K562 (cell line): ENCODE data around the gene PRR36. TPM values are rescaled to one million over a fixed set of nuclear protein-coding genes. Genes with fewer than 3 reads are reported as not detected.
A peak's percentile ranks its signal among the peaks of the same experiment; 100 is the strongest.

Source experiments
- ATAC-seq: fragments of 200-7000 bp; cut with Tn5 transposase; 3 replicates; pipeline ENCODE4 v1.9.1; 2020; ENCODE audit warnings: moderate library complexity
- BruUV-seq: library from RNA; stranded (reverse); fragments of 400-500 nt; replicated peaks from 2 replicates; lab custom pipeline; 2021; lab: Mats Ljungman, UMichigan
- CTCF ChIA-PET: fragments of 300-600 bp; formaldehyde crosslinking; extraction: SDS; loops from one replicate; lab custom pipeline; 2021; ENCODE audit warnings: low intra/inter-chr PET ratio; lab: Yijun Ruan, JAX
- POLR2A ChIA-PET: fragments of 300-600, 350-650 bp; sonication (Branson Sonifier 250); formaldehyde crosslinking; extraction: SDS; loops from one replicate; lab custom pipeline; 2021; ENCODE audit warnings: antibody characterized with exemption, inconsistent platforms; lab: Yijun Ruan, JAX
- DNase-seq, 4 experiments: peaks; one replicate each; pipeline versions ENCODE4 v3.0.0 to v3.0.0-alpha.2; 2011 to 2018; ENCODE audit warnings: low spot score in 3 of 4, mixed read lengths in 3 of 4; ENCODE audit errors: extremely low read depth in 1 of 4
- FAIRE-seq: peaks from 2 replicates; lab custom pipeline; 2011; peaks lifted over from hg19 to GRCh38; lab: Jason Lieb, UNC
- H2AFZ ChIP-seq: 2 replicates; pipeline ENCODE4 v1.6.0; 2011; ENCODE audit warnings: low read depth, low read length, control low read depth, inconsistent platforms
- H3K27ac ChIP-seq: fragments of 200-600 bp; 3 replicates; pipeline ENCODE4 v1.8.0; 2011; ENCODE audit warnings: low read depth, mild to moderate bottlenecking, control low read depth, inconsistent platforms, low read length, moderate library complexity, mixed read lengths; ENCODE audit errors: extremely low read depth
- H3K27me3 ChIP-seq, 2 experiments: fragments of 300-600 bp in 1 of 2; 2 replicates in 1 of 2; 3 replicates in 1 of 2; pipeline versions ENCODE4 v1.6.0 to v1.8.0; 2011; ENCODE audit warnings: inconsistent platforms in 2 of 2, low read length in 2 of 2, mild to moderate bottlenecking in 1 of 2, mixed read lengths in 1 of 2, moderate library complexity in 1 of 2; ENCODE audit not compliant: control insufficient read depth in 2 of 2, insufficient read depth in 2 of 2
- H3K36me3 ChIP-seq: fragments of 300-600 bp; 3 replicates; pipeline ENCODE4 v1.8.0; 2011; ENCODE audit warnings: mild to moderate bottlenecking, low read length, inconsistent platforms; ENCODE audit not compliant: control insufficient read depth, insufficient read depth
- H3K4me1 ChIP-seq, 2 experiments: fragments of 200-600 bp in 1 of 2; replicated peaks in 1 of 2; 2 replicates in 1 of 2; 3 replicates in 1 of 2; pipeline versions ENCODE4 v1.5.1 to v1.8.0; 2011; ENCODE audit warnings: inconsistent platforms in 2 of 2, low read length in 2 of 2, mild to moderate bottlenecking in 1 of 2, mixed read lengths in 1 of 2, moderate library complexity in 1 of 2; ENCODE audit not compliant: control insufficient read depth in 2 of 2, insufficient read depth in 2 of 2
- H3K4me2 ChIP-seq: 2 replicates; pipeline ENCODE4 v1.6.1; 2011; ENCODE audit warnings: low read length, control low read depth, inconsistent platforms, mixed read lengths; ENCODE audit not compliant: insufficient read depth
- H3K4me3 ChIP-seq: fragments of 200-600 bp; sonication (generic), shearing (Covaris generic); 2 replicates; pipeline ENCODE4 v1.5.1; 2016; ENCODE audit warnings: control low read depth, inconsistent platforms
- H3K79me2 ChIP-seq: fragments of 200-600 bp; 3 replicates; pipeline ENCODE4 v1.8.0; 2011; ENCODE audit warnings: low read length, inconsistent platforms; ENCODE audit not compliant: control insufficient read depth, insufficient read depth
- H3K9ac ChIP-seq, 2 experiments: 2 replicates each; pipeline versions ENCODE4 v1.6.0 to v1.6.1; 2011; ENCODE audit warnings: low read depth in 2 of 2, low read length in 2 of 2, control low read depth in 1 of 2, inconsistent platforms in 1 of 2, mild to moderate bottlenecking in 1 of 2, mixed read lengths in 1 of 2; ENCODE audit not compliant: insufficient read depth in 1 of 2
- H3K9me1 ChIP-seq: one replicate; pipeline ENCODE4 v1.6.0; 2011; ENCODE audit warnings: inconsistent platforms, mild to moderate bottlenecking, low read length, moderate library complexity; ENCODE audit not compliant: control insufficient read depth, insufficient read depth
- H3K9me3 ChIP-seq: replicated peaks from 2 replicates; pipeline ENCODE4 v1.5.1; 2011; ENCODE audit warnings: low read depth, low read length, inconsistent platforms; ENCODE audit not compliant: control insufficient read depth, insufficient read depth
- H4K20me1 ChIP-seq: replicated peaks from 2 replicates; pipeline ENCODE4 v1.6.1; 2011; ENCODE audit warnings: low read length, inconsistent platforms, mixed read lengths; ENCODE audit not compliant: control insufficient read depth, insufficient read depth
- FIP1L1 ChIP-seq: fragments of 200-400 bp; formaldehyde crosslinking; IDR thresholded peaks from 2 replicates; pipeline ENCODE4 v1.6.1; 2018; ENCODE audit warnings: mild to moderate bottlenecking, low read depth, low read length; ENCODE audit not compliant: poor library complexity, severe bottlenecking
- KDM1A ChIP-seq, 2 experiments: fragments of 450-650 bp; IDR thresholded peaks; 2 replicates each; pipeline ENCODE4 v1.6.1; 2016; ENCODE audit warnings: mild to moderate bottlenecking in 2 of 2
- LARP7 ChIP-seq: fragments of 450-650 bp; IDR thresholded peaks from 2 replicates; pipeline ENCODE4 v1.6.1; 2016
- PTBP1 ChIP-seq: fragments of 200-400 bp; formaldehyde crosslinking; IDR thresholded peaks from 2 replicates; pipeline ENCODE4 v1.6.1; 2017; ENCODE audit warnings: low read depth, low read length
- PURB ChIP-seq: sonication (generic); formaldehyde crosslinking; IDR thresholded peaks from 2 replicates; pipeline ENCODE4 v1.9.0; 2021; ENCODE audit warnings: low read depth, mild to moderate bottlenecking, missing genetic modification reagents
- WGBS: fragments of 100-300 bp; shearing (Covaris generic); methylation state at CpG from one replicate; pipeline ENCODE4 v1.1.6; 2016; ENCODE audit warnings: low coverage, mixed read lengths; ENCODE audit not compliant: insufficient coverage; ENCODE audit errors: missing lambda C conversion rate; 5-methylcytosine and 5-hydroxymethylcytosine counted together
- in situ Hi-C: fragments of 300-500 bp; cut with MboI; formaldehyde crosslinking; loops from 4 replicates; pipeline ENCODE4 v1.15.0; 2018; ENCODE audit warnings: inconsistent platforms, mixed read lengths
- intact Hi-C: fragments of 100-400 bp; cut with micrococcal nuclease; formaldehyde crosslinking; loops from 2 replicates; pipeline ENCODE4 v1.14.2; 2022
- polyA plus RNA-seq, 8 experiments: library from polyadenylated mRNA; depleted of rRNA in 4 of 8; stranded (reverse) in 5 of 8; unstranded in 3 of 8; fragments of >200 nt; fragmentation: Nextera tagmentation in 2 of 8; fragmentation: Illumina TruSeq in 1 of 8; extraction: Ambion mirVana in 2 of 8; extraction: Trizol in 1 of 8; gene quantifications; 2 replicates each; pipeline versions ENCODE4 v1.2.1 to v1.2.3, GENCODE V29; 2011 to 2014; ENCODE audit warnings: inconsistent platforms in 1 of 8, missing spikeins in 1 of 8
- total RNA-seq, 7 experiments: library from RNA; depleted of rRNA in 6 of 7; stranded (reverse); fragments of >200 nt in 6 of 7; fragmentation: Illumina TruSeq in 2 of 7; extraction: Trizol in 2 of 7; gene quantifications; 2 replicates each; pipeline versions ENCODE4 v1.2.1 to v1.2.3, GENCODE V29; 2011 to 2021; ENCODE audit warnings: low replicate concordance in 1 of 7
- TF ChIP-seq, protein P1 (sequence below): sonication (generic); formaldehyde crosslinking; IDR thresholded peaks from 2 replicates; pipeline ENCODE4 v1.8.1; 2022; ENCODE audit warnings: missing genetic modification reagents
- TF ChIP-seq, protein P2 (sequence below): sonication (generic); formaldehyde crosslinking; IDR thresholded peaks from 2 replicates; pipeline ENCODE4 v1.8.1; 2023; ENCODE audit warnings: mild to moderate bottlenecking, missing genetic modification reagents
- TF ChIP-seq, protein P3 (sequence below), 2 experiments: IDR thresholded peaks; 2 replicates each; pipeline ENCODE4 v1.6.1; 2011; ENCODE audit warnings: borderline replicate concordance in 1 of 2, control low read depth in 1 of 2, low read depth in 1 of 2, low read length in 1 of 2, mild to moderate bottlenecking in 1 of 2, mixed read lengths in 1 of 2, moderate library complexity in 1 of 2; ENCODE audit not compliant: insufficient read depth in 1 of 2, insufficient read length in 1 of 2, poor library complexity in 1 of 2, severe bottlenecking in 1 of 2; ENCODE audit errors: extremely low read depth in 1 of 2

The PRR36 gene
- total and polyA plus RNA-seq, 9 of the 15 experiments (the other 6 are each of a cell fraction or from before 2014, with no cell fraction given), result 0.05 to 0.42 (median 0.06) TPM; not detected in 6

DNA sequence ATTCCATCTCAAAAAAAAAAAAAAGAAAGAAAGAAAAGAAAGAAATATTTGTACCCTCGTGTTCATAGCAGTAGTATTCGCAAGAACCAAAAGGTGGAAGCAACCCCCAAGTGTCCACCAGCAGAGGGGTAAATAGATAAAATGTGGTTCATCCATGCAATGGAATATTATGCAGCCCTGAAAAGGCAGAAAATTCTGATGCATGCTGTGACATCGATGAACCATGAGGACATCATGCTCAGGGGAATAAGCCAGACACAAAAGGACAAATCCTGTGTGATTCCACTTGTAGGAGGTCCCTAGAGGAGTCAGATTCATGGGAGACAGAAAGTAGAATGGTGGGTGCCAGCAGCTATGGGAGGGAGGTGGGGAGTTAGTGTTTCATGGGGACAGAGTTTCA, 7.7 kb upstream of the PRR36 start (continued):
- TF ChIP-seq, protein P1, sequence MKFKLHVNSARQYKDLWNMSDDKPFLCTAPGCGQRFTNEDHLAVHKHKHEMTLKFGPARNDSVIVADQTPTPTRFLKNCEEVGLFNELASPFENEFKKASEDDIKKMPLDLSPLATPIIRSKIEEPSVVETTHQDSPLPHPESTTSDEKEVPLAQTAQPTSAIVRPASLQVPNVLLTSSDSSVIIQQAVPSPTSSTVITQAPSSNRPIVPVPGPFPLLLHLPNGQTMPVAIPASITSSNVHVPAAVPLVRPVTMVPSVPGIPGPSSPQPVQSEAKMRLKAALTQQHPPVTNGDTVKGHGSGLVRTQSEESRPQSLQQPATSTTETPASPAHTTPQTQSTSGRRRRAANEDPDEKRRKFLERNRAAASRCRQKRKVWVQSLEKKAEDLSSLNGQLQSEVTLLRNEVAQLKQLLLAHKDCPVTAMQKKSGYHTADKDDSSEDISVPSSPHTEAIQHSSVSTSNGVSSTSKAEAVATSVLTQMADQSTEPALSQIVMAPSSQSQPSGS (CRISPR knock-in tag), result no peak
- TF ChIP-seq PURB (CRISPR knock-in tag) (no peak), KDM1A (IDR thresholded peaks at IDR 0.05) (peak; percentile 45 to 77; a peak in 3 of 4 replicates), PTBP1 (0 out of 2 replicates have a peak, but pooled peaks have one; percentile 68), LARP7 (no peak)

DNA sequence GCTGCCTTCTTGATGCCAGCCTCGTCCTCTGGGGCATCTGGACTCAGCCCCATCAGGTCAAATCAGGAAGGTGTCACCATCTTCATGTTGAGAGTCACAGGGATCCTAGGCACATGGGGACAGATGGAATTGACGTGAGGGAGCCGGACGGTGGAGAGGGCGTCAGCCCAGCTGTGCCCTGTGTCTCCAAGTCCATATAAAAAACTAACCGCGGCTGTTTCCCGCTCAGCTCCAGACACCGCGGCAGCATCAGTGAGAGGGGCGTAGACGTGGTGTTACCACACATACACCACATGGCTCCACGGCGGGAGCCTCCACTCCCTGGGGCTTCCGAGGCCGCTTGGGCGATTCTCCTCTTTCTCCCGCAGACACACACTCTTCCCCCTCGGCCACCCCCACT, 5.6 kb upstream of the PRR36 start:
- Histone ChIP-seq H3K4me1 (peaks cover 7 to 17% of the 10 kb centered on the region in 2 experiments; a peak in 4 of 5 replicates), H3K9me3 (no peaks in the 10 kb centered on the region), H2AFZ (peak overlapping the region; percentile 79; the same call in 1 of the 2 replicates), H3K4me3 (no peak overlapping the region)
- no TSS peak for BruUV-seq
- ATAC-seq, result peak; percentile 48
- 78% methylated on average over 17 of the region's 19 CpGs for WGBS
- in situ Hi-C loops, result no loop called here
- TF ChIP-seq, protein P2, sequence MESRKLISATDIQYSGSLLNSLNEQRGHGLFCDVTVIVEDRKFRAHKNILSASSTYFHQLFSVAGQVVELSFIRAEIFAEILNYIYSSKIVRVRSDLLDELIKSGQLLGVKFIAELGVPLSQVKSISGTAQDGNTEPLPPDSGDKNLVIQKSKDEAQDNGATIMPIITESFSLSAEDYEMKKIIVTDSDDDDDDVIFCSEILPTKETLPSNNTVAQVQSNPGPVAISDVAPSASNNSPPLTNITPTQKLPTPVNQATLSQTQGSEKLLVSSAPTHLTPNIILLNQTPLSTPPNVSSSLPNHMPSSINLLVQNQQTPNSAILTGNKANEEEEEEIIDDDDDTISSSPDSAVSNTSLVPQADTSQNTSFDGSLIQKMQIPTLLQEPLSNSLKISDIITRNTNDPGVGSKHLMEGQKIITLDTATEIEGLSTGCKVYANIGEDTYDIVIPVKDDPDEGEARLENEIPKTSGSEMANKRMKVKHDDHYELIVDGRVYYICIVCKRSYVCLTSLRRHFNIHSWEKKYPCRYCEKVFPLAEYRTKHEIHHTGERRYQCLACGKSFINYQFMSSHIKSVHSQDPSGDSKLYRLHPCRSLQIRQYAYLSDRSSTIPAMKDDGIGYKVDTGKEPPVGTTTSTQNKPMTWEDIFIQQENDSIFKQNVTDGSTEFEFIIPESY (CRISPR knock-in tag), result peak; percentile 95
- TF ChIP-seq FIP1L1, result no peak
- TF ChIP-seq, protein P3, sequence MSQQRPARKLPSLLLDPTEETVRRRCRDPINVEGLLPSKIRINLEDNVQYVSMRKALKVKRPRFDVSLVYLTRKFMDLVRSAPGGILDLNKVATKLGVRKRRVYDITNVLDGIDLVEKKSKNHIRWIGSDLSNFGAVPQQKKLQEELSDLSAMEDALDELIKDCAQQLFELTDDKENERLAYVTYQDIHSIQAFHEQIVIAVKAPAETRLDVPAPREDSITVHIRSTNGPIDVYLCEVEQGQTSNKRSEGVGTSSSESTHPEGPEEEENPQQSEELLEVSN (IDR thresholded peaks at IDR 0.05; ENCODE audit: borderline replicate concordance in 1 of 2, extremely low read depth in 1 of 2, insufficient read depth in 1 of 2, insufficient read length in 1 of 2, low read depth in 1 of 2, low read length in 1 of 2, poor library complexity in 1 of 2, severe bottlenecking in 1 of 2), result peak in 1 of 2 experiments; percentile 65
- TF ChIP-seq, all 486 proteins: peak for 2
- Histone ChIP-seq H3K4me2 (no peak overlapping the region), H3K27ac (no peak overlapping the region), H3K36me3 (no peaks in the 10 kb centered on the region), H3K79me2 (no peaks in the 10 kb centered on the region), H3K9ac (no peak overlapping the region), H3K27me3 (no peaks in the 10 kb centered on the region), H4K20me1 (no peaks in the 10 kb centered on the region), H3K9me1 (no peaks in the 10 kb centered on the region)
- DNase-seq, result no peak
- FAIRE-seq, result peak; percentile 26
- CTCF ChIA-PET, result no interaction called here
- intact Hi-C loops, result no loop called here
- POLR2A ChIA-PET, result interaction anchor here (1.0 to 1.2 kb wide), 2 partner anchors 8 to 17 kb away, joined by 4 to 5 read pairs; partner anchors contain the start of gene LRRC8E
